GM12801 (cell line): ENCODE results near the gene RASAL2.

Experiments used
- TF ChIP-seq, protein P1 (sequence below): IDR thresholded peaks from one replicate; pipeline ENCODE4 v1.5.1; 2011; ENCODE audit warnings: control low read depth; ENCODE audit not compliant: insufficient read length; ENCODE audit errors: extremely low read depth

RASAL2 gene

GRCh38 chr1:178061620-178062019 lies 32.3 kb upstream of the RASAL2 start:
- TF ChIP-seq, protein P1, sequence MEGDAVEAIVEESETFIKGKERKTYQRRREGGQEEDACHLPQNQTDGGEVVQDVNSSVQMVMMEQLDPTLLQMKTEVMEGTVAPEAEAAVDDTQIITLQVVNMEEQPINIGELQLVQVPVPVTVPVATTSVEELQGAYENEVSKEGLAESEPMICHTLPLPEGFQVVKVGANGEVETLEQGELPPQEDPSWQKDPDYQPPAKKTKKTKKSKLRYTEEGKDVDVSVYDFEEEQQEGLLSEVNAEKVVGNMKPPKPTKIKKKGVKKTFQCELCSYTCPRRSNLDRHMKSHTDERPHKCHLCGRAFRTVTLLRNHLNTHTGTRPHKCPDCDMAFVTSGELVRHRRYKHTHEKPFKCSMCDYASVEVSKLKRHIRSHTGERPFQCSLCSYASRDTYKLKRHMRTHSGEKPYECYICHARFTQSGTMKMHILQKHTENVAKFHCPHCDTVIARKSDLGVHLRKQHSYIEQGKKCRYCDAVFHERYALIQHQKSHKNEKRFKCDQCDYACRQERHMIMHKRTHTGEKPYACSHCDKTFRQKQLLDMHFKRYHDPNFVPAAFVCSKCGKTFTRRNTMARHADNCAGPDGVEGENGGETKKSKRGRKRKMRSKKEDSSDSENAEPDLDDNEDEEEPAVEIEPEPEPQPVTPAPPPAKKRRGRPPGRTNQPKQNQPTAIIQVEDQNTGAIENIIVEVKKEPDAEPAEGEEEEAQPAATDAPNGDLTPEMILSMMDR: no peak

DNA sequence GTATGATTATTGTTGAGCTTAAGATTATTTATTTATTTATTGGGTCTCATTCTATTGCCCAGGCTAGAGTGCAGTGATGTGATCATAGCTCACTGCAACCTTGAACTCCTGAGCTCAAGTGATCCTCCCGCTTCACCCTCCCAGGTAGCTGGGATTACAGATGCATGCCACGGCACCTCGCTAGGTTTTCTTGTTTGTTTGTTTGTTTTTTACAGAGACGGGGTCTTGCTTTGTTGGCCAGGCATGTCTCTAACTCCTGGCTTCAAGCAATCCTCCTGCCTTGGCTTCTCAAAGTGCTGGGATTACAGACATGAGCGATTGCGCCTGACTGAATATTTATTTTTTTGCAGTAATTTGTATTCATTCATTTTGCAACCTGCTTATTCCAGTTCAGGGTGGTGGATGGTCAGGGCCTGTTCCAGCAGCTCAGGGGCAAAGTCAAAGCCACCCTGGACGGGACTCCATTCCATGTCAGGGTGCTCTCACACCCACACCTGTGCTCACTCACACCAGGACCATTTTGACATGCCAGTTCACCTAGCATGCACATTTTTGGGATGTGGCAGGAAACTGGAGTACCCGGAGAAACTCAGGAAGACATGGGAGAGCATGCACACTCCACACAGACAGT lies 29.6 kb upstream of the RASAL2 start:
- TF ChIP-seq, protein P1: no peak

DNA sequence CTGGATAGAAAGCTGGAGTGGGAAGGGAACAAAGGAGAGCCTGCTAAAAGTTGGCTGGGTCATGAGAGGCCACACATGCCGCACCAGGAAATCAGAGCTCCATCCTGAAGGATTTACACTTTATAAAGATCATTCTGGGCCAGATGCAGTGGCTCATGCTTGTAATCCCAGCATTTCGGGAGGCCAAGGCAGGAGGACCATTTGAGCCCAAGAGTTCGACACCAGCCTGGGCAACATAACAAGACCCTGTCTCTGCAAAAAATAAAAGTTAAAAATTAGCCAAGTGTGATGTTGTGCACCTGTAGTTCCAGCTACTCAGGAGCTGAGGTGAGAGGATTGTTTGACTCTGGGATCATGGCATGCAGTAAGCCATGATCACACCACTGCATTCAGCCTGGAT lies 28.7 kb upstream of the RASAL2 start:
- TF ChIP-seq, protein P1: no peak

DNA sequence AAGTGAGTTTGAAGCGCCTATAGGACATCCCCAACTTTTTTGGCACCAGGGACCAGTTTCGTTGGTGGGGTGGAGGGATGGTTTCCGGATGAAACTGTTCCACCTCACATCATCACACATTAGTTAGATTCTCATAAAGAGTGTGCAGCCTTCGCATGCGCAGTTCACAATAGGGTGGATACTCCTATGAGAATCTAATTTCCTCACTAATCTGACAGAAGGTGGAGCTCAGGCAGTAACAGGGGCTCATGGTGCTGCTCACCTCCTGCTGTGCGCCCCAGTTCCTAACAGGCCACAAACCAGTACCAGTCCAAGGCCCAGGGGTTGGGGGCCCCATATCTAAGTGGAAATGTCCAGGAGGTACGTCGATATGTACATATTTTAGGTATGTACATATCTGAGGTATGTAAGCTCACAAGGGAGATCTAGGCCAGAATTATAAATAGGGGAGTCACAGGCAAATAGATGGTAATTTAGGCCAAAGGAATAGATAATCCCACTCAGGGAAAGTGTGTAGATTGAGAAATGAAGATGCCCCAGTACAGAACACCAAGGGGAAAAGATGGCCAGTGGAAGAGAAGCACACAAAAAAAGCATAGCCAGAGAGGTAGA lies 27.5 kb upstream of the RASAL2 start:
- TF ChIP-seq, protein P1: no peak

DNA sequence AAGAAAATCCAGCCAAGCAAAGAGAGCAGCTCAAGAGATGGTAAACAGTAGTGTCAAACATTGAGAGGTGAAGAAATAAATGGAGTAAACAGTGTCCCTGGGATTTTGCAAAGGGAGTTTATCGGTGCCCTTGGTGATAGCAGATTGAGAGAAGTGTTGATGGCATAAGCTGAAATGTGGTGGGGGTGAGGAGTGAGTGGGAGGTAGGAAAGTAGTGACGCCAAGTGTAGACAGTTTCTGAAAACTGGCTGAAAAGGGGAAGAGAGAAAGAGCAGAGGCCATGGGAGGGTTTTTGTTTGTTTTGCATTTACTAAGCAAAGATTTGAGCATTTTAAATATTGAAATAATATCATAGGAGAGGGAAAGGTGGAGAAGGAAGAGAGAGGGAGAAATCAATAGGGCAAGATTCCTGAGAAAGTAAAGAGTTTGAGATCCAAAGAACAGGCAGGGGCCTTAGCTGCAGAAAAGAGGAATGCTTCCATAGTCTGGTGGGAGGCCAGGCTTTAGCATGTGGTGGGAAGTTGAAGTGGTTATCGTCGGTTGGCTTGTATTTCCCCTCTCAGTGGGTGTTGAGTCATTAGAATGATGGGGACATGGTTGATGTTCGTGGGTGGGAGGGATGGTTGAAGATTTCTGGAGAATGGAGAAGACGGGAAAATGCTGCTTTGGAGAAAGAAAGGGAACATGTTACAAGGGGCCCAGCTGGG lies 26.8 kb upstream of the RASAL2 start:
- TF ChIP-seq, protein P1: no peak

- TF ChIP-seq, protein P1: no peak
Measured at GRCh38 chr1:178071811-178072210, 22.1 kb upstream of the RASAL2 start.

- TF ChIP-seq, protein P1: no peak
Measured at GRCh38 chr1:178072326-178072725, 21.6 kb upstream of the RASAL2 start.
